ENCODE measurements around the gene SEC22C.

SEC22C gene

DNA sequence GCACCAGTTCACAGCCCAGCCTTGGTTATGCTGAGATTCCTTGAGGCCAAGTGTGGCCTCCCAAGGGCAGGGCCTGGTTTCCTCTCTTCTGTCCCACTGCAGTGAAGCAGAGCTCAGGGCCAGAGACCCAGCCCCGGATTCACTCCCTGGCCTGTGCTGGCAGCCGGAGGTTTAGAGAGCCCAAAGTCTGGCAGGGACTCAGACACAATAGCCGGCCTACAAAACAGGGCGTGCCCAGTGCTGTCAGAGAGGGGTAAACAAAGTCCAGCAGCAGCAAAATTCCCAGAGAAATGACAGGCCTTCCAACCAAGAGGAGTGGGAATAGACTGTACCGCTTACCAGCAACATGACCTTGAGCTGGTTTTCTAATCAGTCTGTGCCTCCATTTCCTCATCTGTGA lies 65.3 kb downstream of the SEC22C start:
- ChIA-PET CTCF (interaction anchor here (1.0 to 2.3 kb wide), 2 partner anchors 9 to 14 kb away, joined by 3 to 8 read pairs; partner anchors contain the start of gene VIPR1), POLR2A (no interaction called here)
- DNase-seq, result no peak
- H3K4me1 ChIP-seq (ENCODE audit: control extremely low read depth in 1 of 4, control insufficient read depth in 4 of 4, insufficient read depth in 4 of 4, low read length in 3 of 4), result peaks cover 0 to 18% (median 13%) of the 10 kb centered on the region in 4 experiments
- WGBS (ENCODE audit: insufficient coverage), result 95% methylated on average over 5 of the region's 5 CpGs
- H3K36me3 ChIP-seq (ENCODE audit: control insufficient read depth in 4 of 4, insufficient read depth in 4 of 4, low read length in 3 of 4), result no peaks in the 10 kb centered on the region
- no peaks in the 10 kb centered on the region for H3K9me3 ChIP-seq (ENCODE audit: control extremely low read depth in 1 of 5, control insufficient read depth in 4 of 5, insufficient read depth in 2 of 5, low read depth in 1 of 5, low read length in 4 of 5)
- no peak overlapping the region for H3K4me3 ChIP-seq (ENCODE audit: control insufficient read depth in 1 of 7, extremely low read depth in 1 of 7, insufficient read depth in 4 of 7, low read depth in 2 of 7, low read length in 6 of 7)
- H3K27me3 ChIP-seq (replicated peaks in 2 of 5; ENCODE audit: control insufficient read depth in 4 of 5, insufficient read depth in 5 of 5, low read length in 4 of 5), result no peaks in the 10 kb centered on the region
- no peak overlapping the region for H3K27ac ChIP-seq (ENCODE audit: insufficient read depth in 1 of 2, low read depth in 1 of 2, low read length in 2 of 2, poor library complexity in 1 of 2, severe bottlenecking in 2 of 2)

DNA sequence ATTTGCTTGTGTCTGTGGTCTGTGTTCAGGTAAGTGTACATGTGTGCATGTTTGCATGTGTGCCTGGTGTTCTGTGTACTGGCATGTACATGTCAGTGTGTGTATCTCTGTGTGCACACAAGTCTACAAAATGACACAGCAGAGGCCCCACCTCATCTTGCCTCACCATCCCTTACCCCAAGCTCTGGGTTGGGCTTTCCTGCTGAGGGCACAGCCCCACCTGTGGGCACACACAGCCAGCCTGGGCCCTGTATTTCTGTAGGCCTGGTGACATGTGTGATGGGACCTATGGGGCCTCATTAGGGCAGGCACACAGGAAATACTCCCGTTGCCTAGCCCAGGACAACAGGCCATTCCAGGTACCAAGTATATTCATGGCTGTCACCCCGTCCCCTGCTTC lies 65.8 kb downstream of the SEC22C start:
- WGBS (ENCODE audit: insufficient coverage), result 79% methylated on average over 2 of the region's 2 CpGs
- H3K27me3 ChIP-seq (replicated peaks in 2 of 5; ENCODE audit: control insufficient read depth in 4 of 5, insufficient read depth in 5 of 5, low read length in 4 of 5), result no peaks in the 10 kb centered on the region
- H3K36me3 ChIP-seq (ENCODE audit: control insufficient read depth in 4 of 4, insufficient read depth in 4 of 4, low read length in 3 of 4), result no peaks in the 10 kb centered on the region
- peaks cover 0 to 20% (median 13%) of the 10 kb centered on the region in 4 experiments for H3K4me1 ChIP-seq (ENCODE audit: control extremely low read depth in 1 of 4, control insufficient read depth in 4 of 4, insufficient read depth in 4 of 4, low read length in 3 of 4)
- no peak for DNase-seq
- no peak overlapping the region for H3K27ac ChIP-seq (ENCODE audit: insufficient read depth in 1 of 2, low read depth in 1 of 2, low read length in 2 of 2, poor library complexity in 1 of 2, severe bottlenecking in 2 of 2)
- ChIA-PET CTCF (interaction anchor here (1.0 to 1.2 kb wide), 2 partner anchors 8 to 21 kb away, joined by 3 read pairs; no protein-coding TSS in a partner anchor), POLR2A (no interaction called here)
- H3K4me3 ChIP-seq (ENCODE audit: control insufficient read depth in 1 of 7, extremely low read depth in 1 of 7, insufficient read depth in 4 of 7, low read depth in 2 of 7, low read length in 6 of 7), result no peak overlapping the region
- no peaks in the 10 kb centered on the region for H3K9me3 ChIP-seq (ENCODE audit: control extremely low read depth in 1 of 5, control insufficient read depth in 4 of 5, insufficient read depth in 2 of 5, low read depth in 1 of 5, low read length in 4 of 5)

DNA sequence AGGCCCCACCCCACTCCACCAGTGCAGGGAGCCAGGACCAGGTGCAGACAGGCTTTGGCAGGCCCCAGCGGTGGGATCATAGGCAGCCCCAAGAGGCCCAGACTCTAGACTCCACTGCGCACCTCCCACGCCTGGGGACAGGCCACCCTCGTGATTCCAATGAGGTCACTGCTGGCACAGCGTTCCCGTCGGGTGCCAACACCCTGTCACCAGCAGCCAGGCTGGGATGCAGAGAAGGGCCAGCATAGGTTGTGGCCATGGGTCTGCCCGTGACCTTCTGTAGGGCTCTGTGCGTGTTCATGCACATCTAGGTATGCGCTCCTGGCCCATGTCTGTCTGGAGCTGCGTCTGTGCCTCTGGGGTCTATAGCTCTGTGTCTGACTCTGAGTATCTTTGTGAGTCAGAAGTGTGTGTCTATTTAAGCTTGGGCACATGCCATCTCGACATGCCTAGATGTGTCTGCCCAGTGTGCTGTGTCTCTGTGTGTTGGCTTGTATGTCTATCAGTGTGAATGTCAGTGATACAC lies 66.3 kb downstream of the SEC22C start:
- no peaks in the 10 kb centered on the region for H3K9me3 ChIP-seq (ENCODE audit: control extremely low read depth in 1 of 5, control insufficient read depth in 4 of 5, insufficient read depth in 2 of 5, low read depth in 1 of 5, low read length in 4 of 5)
- H3K4me1 ChIP-seq (ENCODE audit: control extremely low read depth in 1 of 4, control insufficient read depth in 4 of 4, insufficient read depth in 4 of 4, low read length in 3 of 4), result peaks cover 0 to 17% (median 11%) of the 10 kb centered on the region in 4 experiments
- H3K27me3 ChIP-seq (replicated peaks in 2 of 5; ENCODE audit: control insufficient read depth in 4 of 5, insufficient read depth in 5 of 5, low read length in 4 of 5), result no peaks in the 10 kb centered on the region
- 99% methylated on average over 11 of the region's 12 CpGs for WGBS (ENCODE audit: insufficient coverage)
- POLR2A ChIA-PET, result no interaction called here
- no peak overlapping the region for H3K27ac ChIP-seq (ENCODE audit: insufficient read depth in 1 of 2, low read depth in 1 of 2, low read length in 2 of 2, poor library complexity in 1 of 2, severe bottlenecking in 2 of 2)
- H3K4me3 ChIP-seq (ENCODE audit: control insufficient read depth in 1 of 7, extremely low read depth in 1 of 7, insufficient read depth in 4 of 7, low read depth in 2 of 7, low read length in 6 of 7), result no peak overlapping the region
- CTCF ChIA-PET, result interaction anchor here (1.2 kb wide), 1 partner anchor 22 kb away, joined by 3 read pairs; no protein-coding TSS in a partner anchor
- no peaks in the 10 kb centered on the region for H3K36me3 ChIP-seq (ENCODE audit: control insufficient read depth in 4 of 4, insufficient read depth in 4 of 4, low read length in 3 of 4)
- no peak for DNase-seq

DNA sequence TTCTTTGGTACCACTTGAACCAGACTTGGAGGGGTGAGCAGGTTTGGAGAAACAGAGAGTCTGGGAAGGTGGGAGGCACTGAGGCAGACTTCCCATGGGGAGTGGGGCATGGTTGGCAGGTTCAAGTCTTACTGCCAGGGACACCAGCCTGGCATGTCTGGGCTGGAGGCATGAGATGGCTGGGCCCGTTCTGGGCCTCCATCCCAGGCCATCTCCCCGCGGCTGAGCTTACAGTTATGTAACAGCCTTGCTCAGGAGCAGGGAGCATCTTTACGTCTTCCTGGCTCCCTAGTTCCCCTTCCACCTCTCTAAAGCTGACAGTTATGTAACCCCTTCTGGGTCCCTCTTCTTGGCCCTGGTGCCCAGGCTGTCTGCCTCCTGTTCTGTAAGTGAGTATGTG lies 66.9 kb downstream of the SEC22C start:
- Histone ChIP-seq H3K36me3 (ENCODE audit: control insufficient read depth in 4 of 4, insufficient read depth in 4 of 4, low read length in 3 of 4) (no peaks in the 10 kb centered on the region), H3K4me3 (ENCODE audit: control insufficient read depth in 1 of 7, extremely low read depth in 1 of 7, insufficient read depth in 4 of 7, low read depth in 2 of 7, low read length in 6 of 7) (no peak overlapping the region), H3K27ac (ENCODE audit: insufficient read depth in 1 of 2, low read depth in 1 of 2, low read length in 2 of 2, poor library complexity in 1 of 2, severe bottlenecking in 2 of 2) (no peak overlapping the region), H3K9me3 (ENCODE audit: control extremely low read depth in 1 of 5, control insufficient read depth in 4 of 5, insufficient read depth in 2 of 5, low read depth in 1 of 5, low read length in 4 of 5) (no peaks in the 10 kb centered on the region), H3K27me3 (replicated peaks in 2 of 5; ENCODE audit: control insufficient read depth in 4 of 5, insufficient read depth in 5 of 5, low read length in 4 of 5) (no peaks in the 10 kb centered on the region), H3K4me1 (ENCODE audit: control extremely low read depth in 1 of 4, control insufficient read depth in 4 of 4, insufficient read depth in 4 of 4, low read length in 3 of 4) (peaks cover 0 to 12% (median 6%) of the 10 kb centered on the region in 4 experiments)
- CTCF ChIA-PET, result interaction anchor here (1.0 to 1.6 kb wide), 3 partner anchors 13 to 22 kb away, joined by 3 to 4 read pairs (median 3); no protein-coding TSS in a partner anchor
- DNase-seq, result no peak
- 89% methylated on average over 3 of the region's 4 CpGs for WGBS (ENCODE audit: insufficient coverage)
- POLR2A ChIA-PET, result no interaction called here

DNA sequence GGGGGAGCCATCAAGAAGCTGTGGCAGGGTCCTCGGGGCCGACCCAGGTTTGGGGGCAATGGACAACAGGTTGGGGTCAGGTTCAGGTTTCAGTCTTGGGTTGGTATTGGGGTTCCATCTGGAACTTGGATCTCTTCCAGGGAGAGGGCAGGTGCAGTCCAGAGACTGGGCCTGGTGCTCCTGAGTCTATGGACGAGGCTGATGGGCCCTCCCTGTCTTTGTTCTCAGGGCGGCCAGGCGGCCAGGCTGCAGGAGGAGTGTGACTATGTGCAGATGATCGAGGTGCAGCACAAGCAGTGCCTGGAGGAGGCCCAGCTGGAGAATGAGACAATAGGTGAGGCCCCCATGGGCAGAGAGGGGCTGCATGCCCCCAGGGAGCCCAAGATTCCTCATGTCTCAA lies 68.2 kb downstream of the SEC22C start:
- Histone ChIP-seq H3K9me3 (ENCODE audit: control extremely low read depth in 1 of 5, control insufficient read depth in 4 of 5, insufficient read depth in 2 of 5, low read depth in 1 of 5, low read length in 4 of 5) (no peaks in the 10 kb centered on the region), H3K4me3 (ENCODE audit: control insufficient read depth in 1 of 7, extremely low read depth in 1 of 7, insufficient read depth in 4 of 7, low read depth in 2 of 7, low read length in 6 of 7) (no peak overlapping the region), H3K27me3 (replicated peaks in 2 of 5; ENCODE audit: control insufficient read depth in 4 of 5, insufficient read depth in 5 of 5, low read length in 4 of 5) (no peaks in the 10 kb centered on the region), H3K4me1 (ENCODE audit: control extremely low read depth in 1 of 4, control insufficient read depth in 4 of 4, insufficient read depth in 4 of 4, low read length in 3 of 4) (peaks cover 0 to 18% (median 6%) of the 10 kb centered on the region in 4 experiments), H3K27ac (ENCODE audit: insufficient read depth in 1 of 2, low read depth in 1 of 2, low read length in 2 of 2, poor library complexity in 1 of 2, severe bottlenecking in 2 of 2) (no peak overlapping the region), H3K36me3 (ENCODE audit: control insufficient read depth in 4 of 4, insufficient read depth in 4 of 4, low read length in 3 of 4) (no peaks in the 10 kb centered on the region)
- POLR2A ChIA-PET, result no interaction called here
- WGBS (ENCODE audit: insufficient coverage), result 98% methylated on average over 6 of the region's 6 CpGs
- no peak for DNase-seq
- CTCF ChIA-PET, result interaction anchor here (1.1 to 2.6 kb wide), 4 partner anchors 8 to 12 kb away, joined by 3 to 5 read pairs (median 4); no protein-coding TSS in a partner anchor

GRCh38 chr3:42513121-42513520 lies 68.6 kb downstream of the SEC22C start:
- WGBS (ENCODE audit: insufficient coverage), result 100% methylated on average over 3 of the region's 3 CpGs
- Histone ChIP-seq H3K4me1 (ENCODE audit: control extremely low read depth in 1 of 4, control insufficient read depth in 4 of 4, insufficient read depth in 4 of 4, low read length in 3 of 4) (peaks cover 0 to 22% (median 6%) of the 10 kb centered on the region in 4 experiments), H3K27ac (ENCODE audit: insufficient read depth in 1 of 2, low read depth in 1 of 2, low read length in 2 of 2, poor library complexity in 1 of 2, severe bottlenecking in 2 of 2) (no peak overlapping the region), H3K36me3 (ENCODE audit: control insufficient read depth in 4 of 4, insufficient read depth in 4 of 4, low read length in 3 of 4) (no peaks in the 10 kb centered on the region), H3K27me3 (replicated peaks in 2 of 5; ENCODE audit: control insufficient read depth in 4 of 5, insufficient read depth in 5 of 5, low read length in 4 of 5) (no peaks in the 10 kb centered on the region), H3K4me3 (ENCODE audit: control insufficient read depth in 1 of 7, extremely low read depth in 1 of 7, insufficient read depth in 4 of 7, low read depth in 2 of 7, low read length in 6 of 7) (no peak overlapping the region), H3K9me3 (ENCODE audit: control extremely low read depth in 1 of 5, control insufficient read depth in 4 of 5, insufficient read depth in 2 of 5, low read depth in 1 of 5, low read length in 4 of 5) (no peaks in the 10 kb centered on the region)
- ChIA-PET CTCF (interaction anchor here (1.1 to 2.6 kb wide), 5 partner anchors 8 to 34 kb away, joined by 3 to 5 read pairs (median 4); partner anchors contain the start of gene VIPR1), POLR2A (no interaction called here)
- no peak for DNase-seq

- H3K4me3 ChIP-seq (ENCODE audit: control insufficient read depth in 1 of 7, extremely low read depth in 1 of 7, insufficient read depth in 4 of 7, low read depth in 2 of 7, low read length in 6 of 7), result no peak overlapping the region
- ChIA-PET CTCF (interaction anchor here (0.8 to 2.6 kb wide), 5 partner anchors 9 to 35 kb away, joined by 3 to 5 read pairs (median 4); partner anchors contain the start of gene VIPR1), POLR2A (no interaction called here)
- DNase-seq, result peak in 2 of 3 donors; percentile 22 to 28
- H3K27ac ChIP-seq (ENCODE audit: insufficient read depth in 1 of 2, low read depth in 1 of 2, low read length in 2 of 2, poor library complexity in 1 of 2, severe bottlenecking in 2 of 2), result no peak overlapping the region
- 63% methylated on average over 1 of the region's 2 CpGs for WGBS (ENCODE audit: insufficient coverage)
- no peaks in the 10 kb centered on the region for H3K9me3 ChIP-seq (ENCODE audit: control extremely low read depth in 1 of 5, control insufficient read depth in 4 of 5, insufficient read depth in 2 of 5, low read depth in 1 of 5, low read length in 4 of 5)
- H3K4me1 ChIP-seq (ENCODE audit: control extremely low read depth in 1 of 4, control insufficient read depth in 4 of 4, insufficient read depth in 4 of 4, low read length in 3 of 4), result peaks cover 0 to 34% (median 14%) of the 10 kb centered on the region in 4 experiments
- no peaks in the 10 kb centered on the region for H3K27me3 ChIP-seq (replicated peaks in 2 of 5; ENCODE audit: control insufficient read depth in 4 of 5, insufficient read depth in 5 of 5, low read length in 4 of 5)
- no peaks in the 10 kb centered on the region for H3K36me3 ChIP-seq (ENCODE audit: control insufficient read depth in 4 of 4, insufficient read depth in 4 of 4, low read length in 3 of 4)
Measured at GRCh38 chr3:42511736-42512135, 70.0 kb downstream of the SEC22C start.

All from common myeloid progenitor, CD34-positive (primary cell).